ENCODE measurements around the gene TMCC2.

DNA sequence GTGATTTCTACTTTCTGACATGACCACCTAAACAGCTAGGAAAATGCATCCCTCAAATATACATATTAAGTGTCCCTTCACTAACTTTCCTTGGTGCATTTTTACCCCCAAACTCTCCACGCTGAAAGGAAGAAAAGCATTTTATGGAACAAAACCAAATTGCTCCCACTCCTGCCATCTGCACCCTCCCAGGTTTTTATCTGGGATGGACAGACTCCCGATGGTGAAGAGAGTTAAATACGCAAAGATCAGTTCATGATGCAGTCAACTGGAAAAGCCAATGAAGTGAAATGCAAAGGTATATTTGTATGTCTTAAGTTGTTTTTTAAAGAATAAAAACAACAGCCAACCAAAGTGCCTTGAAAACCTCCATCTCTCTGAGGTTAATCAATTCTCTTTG lies 18.9 kb upstream of the TMCC2 start:
- TF ChIP-seq EP300 (IDR thresholded peaks at IDR 0.05; ENCODE audit: low read depth): no peak
- TF ChIP-seq, protein P1, sequence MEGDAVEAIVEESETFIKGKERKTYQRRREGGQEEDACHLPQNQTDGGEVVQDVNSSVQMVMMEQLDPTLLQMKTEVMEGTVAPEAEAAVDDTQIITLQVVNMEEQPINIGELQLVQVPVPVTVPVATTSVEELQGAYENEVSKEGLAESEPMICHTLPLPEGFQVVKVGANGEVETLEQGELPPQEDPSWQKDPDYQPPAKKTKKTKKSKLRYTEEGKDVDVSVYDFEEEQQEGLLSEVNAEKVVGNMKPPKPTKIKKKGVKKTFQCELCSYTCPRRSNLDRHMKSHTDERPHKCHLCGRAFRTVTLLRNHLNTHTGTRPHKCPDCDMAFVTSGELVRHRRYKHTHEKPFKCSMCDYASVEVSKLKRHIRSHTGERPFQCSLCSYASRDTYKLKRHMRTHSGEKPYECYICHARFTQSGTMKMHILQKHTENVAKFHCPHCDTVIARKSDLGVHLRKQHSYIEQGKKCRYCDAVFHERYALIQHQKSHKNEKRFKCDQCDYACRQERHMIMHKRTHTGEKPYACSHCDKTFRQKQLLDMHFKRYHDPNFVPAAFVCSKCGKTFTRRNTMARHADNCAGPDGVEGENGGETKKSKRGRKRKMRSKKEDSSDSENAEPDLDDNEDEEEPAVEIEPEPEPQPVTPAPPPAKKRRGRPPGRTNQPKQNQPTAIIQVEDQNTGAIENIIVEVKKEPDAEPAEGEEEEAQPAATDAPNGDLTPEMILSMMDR (IDR thresholded peaks at IDR 0.05): no peak
- no peak for TF ChIP-seq POLR2A (IDR thresholded peaks at IDR 0.05)
- TF ChIP-seq POLR2AphosphoS5 (IDR thresholded peaks at IDR 0.05): no peak

Measured in transverse colon (tissue), 4 donors.